Osteoblast (primary cell): Measurements from ENCODE around the gene TMPRSS15. TPM values are rescaled to one million over a fixed set of nuclear protein-coding genes. Genes with fewer than 3 reads are reported as not detected.

Experiments
- DNase-seq: peaks from one replicate; pipeline ENCODE4 v3.0.0; 2011; ENCODE audit warnings: low spot score, mixed read lengths; ENCODE audit not compliant: insufficient read length; ENCODE audit errors: missing footprints
- H2AFZ ChIP-seq: 2 replicates; pipeline ENCODE4 v1.6.0; 2011; ENCODE audit warnings: mild to moderate bottlenecking, low read length
- H3K27ac ChIP-seq: 2 replicates; pipeline ENCODE4 v1.5.1; 2011; ENCODE audit warnings: mild to moderate bottlenecking, low read depth, low read length, moderate library complexity
- H3K27me3 ChIP-seq: 2 replicates; pipeline ENCODE4 v1.6.0; 2012; ENCODE audit warnings: mild to moderate bottlenecking, control low read depth, inconsistent platforms, low read length, moderate library complexity; ENCODE audit not compliant: insufficient read depth
- H3K36me3 ChIP-seq: 2 replicates; pipeline ENCODE4 v1.5.1; 2011; ENCODE audit warnings: mild to moderate bottlenecking, low read length, control low read depth, moderate library complexity; ENCODE audit not compliant: insufficient read depth
- H3K4me1 ChIP-seq: 2 replicates; pipeline ENCODE4 v1.5.1; 2011; ENCODE audit warnings: mild to moderate bottlenecking, low read length, control low read depth, moderate library complexity; ENCODE audit not compliant: insufficient read depth
- H3K4me2 ChIP-seq: 2 replicates; pipeline ENCODE4 v1.6.0; 2011; ENCODE audit warnings: mild to moderate bottlenecking, low read length; ENCODE audit not compliant: insufficient read depth
- H3K4me3 ChIP-seq: fragments of 200-600 bp; sonication (generic); 3 replicates; pipeline ENCODE4 v1.5.1; 2012; ENCODE audit warnings: mild to moderate bottlenecking, low read length, inconsistent platforms; ENCODE audit not compliant: insufficient read depth
- H3K79me2 ChIP-seq: 2 replicates; pipeline ENCODE4 v1.6.0; 2012; ENCODE audit warnings: mild to moderate bottlenecking, low read length, control low read depth, inconsistent platforms; ENCODE audit not compliant: insufficient read depth
- H3K9me3 ChIP-seq: 2 replicates; pipeline ENCODE4 v1.5.1; 2011; ENCODE audit warnings: low read depth, low read length, control low read depth
- H4K20me1 ChIP-seq: 2 replicates; pipeline ENCODE4 v1.6.0; 2012; ENCODE audit warnings: mild to moderate bottlenecking, low read length, control low read depth; ENCODE audit not compliant: insufficient read depth
- total RNA-seq: library from RNA; depleted of rRNA; stranded (reverse); fragments of >200 nt; gene quantifications from 2 replicates; pipeline ENCODE4 v1.2.3, GENCODE V29; 2012
- TF ChIP-seq, protein P1 (sequence below): IDR thresholded peaks from 2 replicates; pipeline ENCODE4 v1.5.1; 2011; ENCODE audit warnings: mild to moderate bottlenecking, low read depth, low read length, moderate library complexity; ENCODE audit errors: extremely low read depth

Gene TMPRSS15
- total RNA-seq, 1 donor = not detected

DNA sequence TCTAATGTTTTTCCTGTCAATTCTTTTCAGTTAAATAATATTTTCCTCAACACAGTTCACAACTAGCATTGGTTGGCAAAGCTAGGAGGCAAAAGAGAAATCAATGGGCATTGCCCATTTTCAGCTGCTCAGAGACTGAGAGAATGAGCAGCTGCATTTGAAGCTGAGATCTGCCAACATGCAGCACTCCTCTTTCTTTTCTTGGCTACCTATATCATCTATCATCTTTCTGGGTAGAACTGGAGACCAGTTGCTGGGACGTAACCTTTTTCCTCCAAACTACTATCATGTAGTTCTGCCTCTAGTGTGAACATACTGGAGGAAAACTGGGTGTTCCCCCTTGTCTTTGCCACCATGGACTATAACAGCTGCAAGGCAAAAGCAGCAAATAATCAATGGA, 136.1 kb downstream of the TMPRSS15 start:
- Histone ChIP-seq H3K27ac (no peak overlapping the region), H3K36me3 (no peaks in the 10 kb centered on the region), H3K27me3 (no peaks in the 10 kb centered on the region), H3K4me3 (no peak overlapping the region), H3K4me1 (no peaks in the 10 kb centered on the region), H2AFZ (no peak overlapping the region), H3K79me2 (no peaks in the 10 kb centered on the region), H3K9me3 (no peaks in the 10 kb centered on the region), H4K20me1 (no peaks in the 10 kb centered on the region), H3K4me2 (no peak overlapping the region)
- no peak for DNase-seq
- TF ChIP-seq, protein P1, sequence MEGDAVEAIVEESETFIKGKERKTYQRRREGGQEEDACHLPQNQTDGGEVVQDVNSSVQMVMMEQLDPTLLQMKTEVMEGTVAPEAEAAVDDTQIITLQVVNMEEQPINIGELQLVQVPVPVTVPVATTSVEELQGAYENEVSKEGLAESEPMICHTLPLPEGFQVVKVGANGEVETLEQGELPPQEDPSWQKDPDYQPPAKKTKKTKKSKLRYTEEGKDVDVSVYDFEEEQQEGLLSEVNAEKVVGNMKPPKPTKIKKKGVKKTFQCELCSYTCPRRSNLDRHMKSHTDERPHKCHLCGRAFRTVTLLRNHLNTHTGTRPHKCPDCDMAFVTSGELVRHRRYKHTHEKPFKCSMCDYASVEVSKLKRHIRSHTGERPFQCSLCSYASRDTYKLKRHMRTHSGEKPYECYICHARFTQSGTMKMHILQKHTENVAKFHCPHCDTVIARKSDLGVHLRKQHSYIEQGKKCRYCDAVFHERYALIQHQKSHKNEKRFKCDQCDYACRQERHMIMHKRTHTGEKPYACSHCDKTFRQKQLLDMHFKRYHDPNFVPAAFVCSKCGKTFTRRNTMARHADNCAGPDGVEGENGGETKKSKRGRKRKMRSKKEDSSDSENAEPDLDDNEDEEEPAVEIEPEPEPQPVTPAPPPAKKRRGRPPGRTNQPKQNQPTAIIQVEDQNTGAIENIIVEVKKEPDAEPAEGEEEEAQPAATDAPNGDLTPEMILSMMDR = no peak

DNA sequence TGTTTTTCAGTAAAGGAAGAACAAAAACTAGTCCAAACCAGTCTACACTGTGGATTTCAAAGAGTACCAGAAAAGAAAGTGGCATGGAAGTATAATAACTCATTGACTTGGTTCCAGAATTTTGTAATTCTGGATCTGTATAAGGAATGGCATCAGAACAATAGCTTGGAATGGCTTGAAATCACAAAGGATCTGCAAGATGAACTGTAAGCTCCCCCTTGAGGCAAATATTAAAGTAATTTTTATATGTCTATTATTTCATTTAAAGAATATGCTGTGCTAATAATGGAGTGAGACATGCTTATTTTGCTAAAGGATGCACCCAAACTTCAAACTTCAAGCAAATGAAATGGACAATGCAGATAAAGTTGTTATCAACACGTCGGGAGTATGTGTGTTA, 137.6 kb downstream of the TMPRSS15 start:
- H4K20me1 ChIP-seq = no peaks in the 10 kb centered on the region
- no peaks in the 10 kb centered on the region for H3K36me3 ChIP-seq
- TF ChIP-seq, protein P1 = no peak
- DNase-seq = no peak
- no peak overlapping the region for H2AFZ ChIP-seq
- no peaks in the 10 kb centered on the region for H3K27me3 ChIP-seq
- H3K79me2 ChIP-seq = no peaks in the 10 kb centered on the region
- H3K27ac ChIP-seq = no peak overlapping the region
- H3K9me3 ChIP-seq = no peaks in the 10 kb centered on the region
- H3K4me1 ChIP-seq = no peaks in the 10 kb centered on the region
- H3K4me3 ChIP-seq = no peak overlapping the region
- no peak overlapping the region for H3K4me2 ChIP-seq

DNA sequence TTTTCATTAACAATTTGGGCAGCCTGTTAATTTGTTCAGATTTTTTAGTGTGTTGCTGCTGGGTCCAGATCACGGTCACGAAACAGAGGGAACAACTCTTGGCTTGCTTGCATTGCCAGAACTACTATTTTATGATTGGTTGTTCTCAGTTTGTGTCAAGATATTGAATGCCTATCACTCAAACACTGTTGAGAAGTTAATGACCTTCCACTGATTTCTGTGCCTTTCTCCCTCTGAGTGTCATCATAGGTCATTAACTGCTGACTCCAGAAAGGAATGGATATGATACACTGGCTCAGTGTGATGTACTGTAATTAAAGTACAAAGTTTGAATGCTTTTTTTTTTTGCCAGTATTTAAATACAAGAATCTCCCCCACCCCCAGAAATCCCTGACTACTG, 149.8 kb downstream of the TMPRSS15 start:
- Histone ChIP-seq H3K27me3 (no peaks in the 10 kb centered on the region), H3K4me3 (no peak overlapping the region), H3K79me2 (no peaks in the 10 kb centered on the region), H2AFZ (no peak overlapping the region), H3K36me3 (no peaks in the 10 kb centered on the region), H3K27ac (no peak overlapping the region), H3K9me3 (no peaks in the 10 kb centered on the region), H3K4me1 (no peaks in the 10 kb centered on the region), H3K4me2 (no peak overlapping the region), H4K20me1 (no peaks in the 10 kb centered on the region)
- TF ChIP-seq, protein P1 = no peak
- no peak for DNase-seq

DNA sequence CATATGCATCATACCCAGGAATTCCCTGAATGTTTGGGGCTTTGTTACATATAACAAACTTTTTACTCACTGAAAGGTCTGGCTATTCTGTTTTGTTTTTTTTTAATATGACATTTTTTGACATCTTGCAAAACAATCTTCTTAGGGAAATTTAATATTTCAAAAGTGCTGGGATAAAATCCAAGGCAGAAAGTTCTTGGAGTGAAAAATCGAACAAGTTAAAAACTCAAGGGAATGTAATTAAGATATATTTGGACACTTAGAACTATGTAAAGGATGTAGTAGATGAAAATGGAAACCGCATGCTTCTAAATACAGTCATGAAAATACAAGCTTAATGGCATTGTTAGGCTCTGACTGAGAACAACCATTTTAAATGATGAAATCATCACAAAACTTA, 150.4 kb downstream of the TMPRSS15 start:
- no peaks in the 10 kb centered on the region for H4K20me1 ChIP-seq
- no peak for DNase-seq

More for the DNA sequence above, 150.4 kb downstream of the TMPRSS15 start:
- Histone ChIP-seq H3K27me3 (no peaks in the 10 kb centered on the region), H3K4me3 (no peak overlapping the region), H3K9me3 (no peaks in the 10 kb centered on the region), H2AFZ (no peak overlapping the region), H3K4me1 (no peaks in the 10 kb centered on the region), H3K4me2 (no peak overlapping the region), H3K79me2 (no peaks in the 10 kb centered on the region), H3K36me3 (no peaks in the 10 kb centered on the region), H3K27ac (no peak overlapping the region)
- TF ChIP-seq, protein P1 = no peak
